Prostate gland (tissue), 2 donors: ENCODE data around the gene PIGM. TPM values are rescaled to one million over a fixed set of nuclear protein-coding genes. Genes with fewer than 3 reads are reported as not detected.

Experiments used
- DNase-seq: peaks from one replicate; pipeline ENCODE4 v3.0.0-alpha.2; 2019; ENCODE audit warnings: low spot score
- H3K27ac ChIP-seq, 2 donors: fragments of 200-600 bp; sonication (generic); 2 replicates each; pipeline ENCODE4 v1.5.1; 2017 to 2019
- H3K27me3 ChIP-seq: fragments of 200-600 bp; sonication (generic); replicated peaks from 2 replicates; pipeline ENCODE4 v1.5.1; 2019; ENCODE audit not compliant: insufficient read depth
- H3K36me3 ChIP-seq, 2 donors: fragments of 200-600 bp; sonication (generic); 1 replicate in 1 of 2; 2 replicates in 1 of 2; pipeline versions ENCODE4 v1.5.1 to v1.8.1; 2017 to 2019
- H3K4me1 ChIP-seq: fragments of 200-600 bp; sonication (generic); replicated peaks from 2 replicates; pipeline ENCODE4 v1.5.1; 2019
- H3K4me3 ChIP-seq, 2 donors: fragments of 200-600 bp; sonication (generic); 2 replicates each; pipeline ENCODE4 v1.5.1; 2017 to 2019
- H3K9me3 ChIP-seq: fragments of 200-600 bp; sonication (generic); 2 replicates; pipeline ENCODE4 v1.5.1; 2017
- CTCF ChIP-seq, 4 experiments: fragments of 200-600 bp in 2 of 4; fragments of 450-650 bp in 2 of 4; sonication (generic) in 2 of 4; IDR thresholded peaks; 1 replicate in 3 of 4; 2 replicates in 1 of 4; pipeline ENCODE4 v1.5.1; 2016 to 2019; ENCODE audit warnings: antibody characterized with exemption in 4 of 4, mild to moderate bottlenecking in 2 of 4, moderate library complexity in 2 of 4
- POLR2A ChIP-seq: fragments of 450-650 bp; IDR thresholded peaks from one replicate; pipeline ENCODE4 v1.6.1; 2016; ENCODE audit warnings: antibody characterized with exemption, mild to moderate bottlenecking
- POLR2AphosphoS5 ChIP-seq: sonication (generic); formaldehyde crosslinking; IDR thresholded peaks from one replicate; pipeline ENCODE4 v1.6.1; 2017; ENCODE audit warnings: antibody characterized with exemption
- WGBS: methylation state at CpG from one replicate; pipeline ENCODE4 v1.1.5; 2018; 5-methylcytosine and 5-hydroxymethylcytosine counted together
- intact Hi-C: fragments of 100-400 bp; cut with DNase I; formaldehyde crosslinking; loops from one replicate; pipeline ENCODE4 v1.14.2; 2022
- total RNA-seq, 2 donors: library from RNA; depleted of rRNA; stranded (reverse); fragments of >200 nt; gene quantifications; one replicate each; pipeline ENCODE4 v1.1.0, GENCODE V29; 2016

Gene PIGM
- total RNA-seq, 2 donors from 2014 or later = 5.9 to 8.4 TPM

GRCh38 chr1:159985473-159985872 is 46.3 kb downstream of the PIGM start:
- intact Hi-C loops = no loop called here
- Histone ChIP-seq H3K4me1 (no peaks in the 10 kb centered on the region), H3K9me3 (no peaks in the 10 kb centered on the region), H3K27ac (no peak overlapping the region), H3K36me3 (no peaks in the 10 kb centered on the region), H3K27me3 (no peaks in the 10 kb centered on the region), H3K4me3 (no peak overlapping the region)
- no peak for DNase-seq
- 90% methylated on average over 6 of the region's 6 CpGs for WGBS
- TF ChIP-seq POLR2AphosphoS5 = no peak
- TF ChIP-seq CTCF (IDR thresholded peaks at IDR 0.05) = no peak
- no peak for TF ChIP-seq POLR2A

- Histone ChIP-seq H3K4me3 (no peak overlapping the region), H3K4me1 (no peaks in the 10 kb centered on the region), H3K27ac (no peak overlapping the region), H3K9me3 (no peaks in the 10 kb centered on the region), H3K36me3 (no peaks in the 10 kb centered on the region), H3K27me3 (no peaks in the 10 kb centered on the region)
- intact Hi-C loops = no loop called here
- TF ChIP-seq POLR2AphosphoS5 (no peak), CTCF (IDR thresholded peaks at IDR 0.05) (no peak), POLR2A (no peak)
- DNase-seq = no peak
- 73% methylated on average over 5 of the region's 5 CpGs for WGBS
Measured at GRCh38 chr1:159983681-159984080, 48.1 kb downstream of the PIGM start.

- DNase-seq = no peak
- WGBS = 89% methylated on average over 5 of the region's 6 CpGs
- Histone ChIP-seq H3K9me3 (no peaks in the 10 kb centered on the region), H3K4me3 (no peak overlapping the region), H3K4me1 (no peaks in the 10 kb centered on the region), H3K27ac (no peak overlapping the region), H3K27me3 (no peaks in the 10 kb centered on the region), H3K36me3 (no peaks in the 10 kb centered on the region)
- no peak for TF ChIP-seq CTCF (IDR thresholded peaks at IDR 0.05)
- TF ChIP-seq POLR2AphosphoS5 = no peak
- no peak for TF ChIP-seq POLR2A
- intact Hi-C loops = no loop called here
Measured at GRCh38 chr1:159982280-159982679, 49.5 kb downstream of the PIGM start.

GRCh38 chr1:159981351-159982055 is 50.3 kb downstream of the PIGM start:
- intact Hi-C loops = no loop called here
- Histone ChIP-seq H3K36me3 (no peaks in the 10 kb centered on the region), H3K9me3 (no peaks in the 10 kb centered on the region), H3K27me3 (no peaks in the 10 kb centered on the region), H3K27ac (no peak overlapping the region), H3K4me1 (no peaks in the 10 kb centered on the region), H3K4me3 (no peak overlapping the region)
- DNase-seq = no peak
- WGBS = 95% methylated on average over 6 of the region's 6 CpGs
- TF ChIP-seq POLR2A (no peak), POLR2AphosphoS5 (no peak), CTCF (IDR thresholded peaks at IDR 0.05) (no peak)

GRCh38 chr1:159980786-159981185 is 51.0 kb downstream of the PIGM start:
- intact Hi-C loops = no loop called here
- no peak for TF ChIP-seq CTCF (IDR thresholded peaks at IDR 0.05)
- no peak for TF ChIP-seq POLR2AphosphoS5
- TF ChIP-seq POLR2A = no peak
- DNase-seq = no peak

More at GRCh38 chr1:159980786-159981185, 51.0 kb downstream of the PIGM start:
- no peaks in the 10 kb centered on the region for H3K27me3 ChIP-seq
- no peaks in the 10 kb centered on the region for H3K36me3 ChIP-seq
- no peak overlapping the region for H3K27ac ChIP-seq
- no peak overlapping the region for H3K4me3 ChIP-seq
- 100% methylated on average over 7 of the region's 7 CpGs for WGBS
- no peaks in the 10 kb centered on the region for H3K4me1 ChIP-seq
- H3K9me3 ChIP-seq = no peaks in the 10 kb centered on the region
